Measurements from ENCODE around the gene COL9A2.

COL9A2 gene

DNA sequence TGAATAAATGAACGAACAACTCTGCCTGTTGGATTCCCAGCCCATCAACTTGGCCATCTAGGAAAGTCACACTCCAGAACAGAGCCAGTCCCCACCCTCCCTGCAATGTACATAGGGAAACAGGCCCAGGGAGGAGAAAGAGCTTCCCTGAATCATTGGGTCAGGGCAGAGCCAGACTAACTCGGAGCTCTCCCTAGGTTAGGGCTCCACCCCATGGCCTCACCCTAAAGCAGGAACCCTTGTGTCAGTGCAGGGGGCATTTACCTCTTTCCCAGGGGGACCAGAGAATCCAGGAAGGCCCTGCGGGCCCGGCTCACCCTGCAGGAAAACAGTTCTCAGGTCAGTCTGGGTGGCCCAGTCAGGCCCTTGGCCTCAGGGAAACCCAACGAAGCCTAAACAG is 11.6 kb downstream of the COL9A2 start:
- in situ Hi-C loops (cut with MboI; ENCODE audit: low sequenced_read_pairs) = no loop called here

DNA sequence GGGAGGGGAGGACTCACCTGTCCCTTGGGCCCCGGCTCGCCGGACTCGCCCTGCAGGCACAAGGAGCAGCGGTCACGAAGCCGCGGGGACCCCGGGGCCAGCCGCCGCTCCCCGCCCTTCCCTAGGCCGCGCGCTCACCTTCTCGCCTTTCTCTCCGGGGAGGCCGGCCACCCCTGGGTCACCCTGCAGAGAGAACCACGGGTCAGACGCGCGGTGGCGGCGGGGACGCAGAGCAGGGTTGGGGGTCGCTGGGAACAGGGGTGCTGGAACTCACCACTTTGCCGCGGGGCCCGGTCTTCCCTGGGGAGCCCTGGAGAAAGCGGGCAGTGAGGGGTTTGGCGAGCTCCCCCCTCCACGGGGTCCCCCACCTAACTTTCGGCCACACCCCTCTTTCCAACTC is 13.3 kb downstream of the COL9A2 start:
- in situ Hi-C loops (cut with MboI; ENCODE audit: low sequenced_read_pairs) = no loop called here

GRCh38 chr1:40303051-40303771 is 13.9 kb downstream of the COL9A2 start:
- in situ Hi-C loops (cut with MboI; ENCODE audit: low sequenced_read_pairs) = no loop called here

DNA sequence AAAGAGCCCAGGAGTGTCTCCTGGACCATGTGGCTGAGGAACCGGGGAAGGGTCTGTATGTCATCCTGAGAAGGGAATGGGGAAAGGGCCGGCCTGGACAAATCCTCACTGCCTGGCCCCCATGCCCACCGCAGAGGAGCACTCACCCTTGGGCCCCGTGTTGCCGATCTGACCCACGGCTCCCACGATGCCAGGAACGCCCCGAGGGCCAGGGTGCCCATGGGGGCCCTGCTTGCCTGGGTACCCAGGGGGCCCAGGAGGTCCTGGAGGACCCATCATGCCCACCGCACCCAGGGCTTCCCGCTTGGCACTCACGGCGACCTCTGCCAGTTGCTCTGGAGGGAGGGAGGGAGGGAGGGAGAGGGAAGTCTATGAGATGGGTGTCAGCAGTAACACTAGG is 14.6 kb downstream of the COL9A2 start:
- in situ Hi-C loops (cut with MboI; ENCODE audit: low sequenced_read_pairs) = no loop called here

DNA sequence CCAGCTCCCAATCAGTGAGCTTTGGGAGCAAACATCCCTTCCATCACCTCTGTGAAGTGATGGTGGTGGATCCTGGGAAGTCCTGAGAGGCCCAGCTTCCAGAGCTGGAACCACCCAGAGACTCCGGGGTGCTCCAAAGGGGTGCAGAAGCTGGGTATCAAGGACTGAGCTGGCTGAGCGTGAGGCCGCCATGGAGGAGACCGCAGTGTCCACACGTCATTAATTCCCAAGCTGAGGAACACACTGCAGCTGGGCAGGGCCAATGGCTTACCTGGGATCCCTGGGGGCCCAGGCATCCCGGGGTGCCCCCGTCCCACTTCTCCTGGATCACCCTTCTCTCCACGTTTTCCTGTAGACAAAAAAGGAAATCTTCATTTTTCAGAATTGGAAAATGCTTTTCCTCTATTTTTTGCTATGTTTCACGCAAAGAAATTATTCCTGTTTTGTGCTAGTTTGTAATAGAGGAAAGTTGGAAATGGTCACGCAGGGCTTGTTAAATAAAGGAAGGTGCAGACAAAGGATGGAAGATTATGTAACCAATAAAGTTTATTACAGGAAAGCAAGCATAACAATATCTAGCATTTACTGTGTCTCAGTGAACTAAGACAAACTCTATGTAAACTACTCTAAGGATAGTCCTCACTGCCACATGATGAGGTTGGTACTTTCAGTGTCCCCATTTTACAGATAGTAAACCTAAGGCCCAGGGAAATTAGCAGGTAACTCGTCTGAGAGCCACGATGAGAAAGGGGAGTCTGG is 15.4 kb downstream of the COL9A2 start:
- in situ Hi-C loops (cut with MboI; ENCODE audit: low sequenced_read_pairs) = no loop called here

GRCh38 chr1:40301066-40301465 is 16.0 kb downstream of the COL9A2 start:
- in situ Hi-C loops (cut with MboI; ENCODE audit: low sequenced_read_pairs) = no loop called here

DNA sequence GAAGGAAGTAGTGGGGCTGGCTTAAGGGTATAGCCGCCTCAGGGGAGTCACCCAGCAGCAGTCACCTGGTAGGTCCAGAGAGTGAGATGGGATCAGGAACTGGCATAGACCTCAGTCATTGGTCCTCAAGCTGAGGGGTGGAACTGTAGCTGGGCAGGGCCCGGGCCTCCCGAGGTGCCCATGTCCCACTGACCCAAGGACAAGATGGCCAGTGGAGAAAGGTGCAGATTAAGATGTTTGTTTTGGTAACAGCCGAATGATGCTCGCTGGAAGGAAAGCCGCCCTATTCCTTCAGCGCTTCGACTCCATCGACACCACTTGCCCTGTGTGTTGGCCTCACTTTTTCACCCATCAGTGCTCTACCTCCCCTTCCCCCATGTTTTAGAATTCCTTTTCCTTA is 16.4 kb downstream of the COL9A2 start:
- in situ Hi-C loops (cut with MboI; ENCODE audit: low sequenced_read_pairs) = no loop called here

GRCh38 chr1:40300249-40300567 is 16.9 kb downstream of the COL9A2 start:
- in situ Hi-C loops (cut with MboI; ENCODE audit: low sequenced_read_pairs) = no loop called here

DNA sequence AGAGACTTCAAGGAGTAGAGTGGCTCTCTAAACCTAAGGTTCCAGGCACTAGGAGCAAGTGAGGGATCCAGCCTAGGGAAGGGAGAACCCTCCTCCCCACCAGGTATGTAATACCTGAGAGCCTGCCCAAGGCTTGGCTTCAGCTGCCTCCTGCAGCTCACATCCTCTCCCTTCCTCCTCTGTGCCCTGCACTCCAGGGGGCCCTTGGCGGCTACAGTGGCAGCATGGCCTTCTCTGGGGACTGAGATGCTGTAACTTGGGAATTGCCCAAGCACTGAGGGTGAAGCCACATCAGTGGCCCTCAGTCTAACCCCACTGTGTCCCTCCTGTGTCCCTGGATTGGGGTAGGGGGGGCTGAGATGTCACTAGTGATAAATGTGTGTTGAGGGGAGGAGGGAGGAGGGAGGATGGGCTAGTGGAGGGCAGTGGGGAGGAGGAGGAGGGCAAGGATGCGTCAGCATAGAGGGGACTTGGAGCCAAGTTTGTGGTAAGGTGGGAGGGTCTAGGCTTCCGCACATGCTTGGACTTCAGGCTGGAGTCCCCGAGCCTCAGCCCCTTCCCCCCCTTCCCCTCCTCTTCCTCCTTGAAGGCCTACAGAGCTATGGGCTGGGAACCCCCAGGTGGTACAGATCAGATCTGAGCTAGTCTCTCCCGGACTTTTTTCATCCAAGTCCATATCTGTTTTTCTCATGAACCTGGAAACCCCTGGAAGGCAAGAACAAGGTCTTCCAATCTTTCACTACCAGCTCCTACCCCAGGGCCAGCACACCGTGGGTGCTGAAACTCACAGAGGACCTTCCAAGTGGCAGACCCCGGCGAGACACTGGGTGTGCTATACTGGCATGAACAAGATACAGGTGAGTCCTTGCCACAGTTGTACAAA is 17.5 kb downstream of the COL9A2 start:
- in situ Hi-C loops (cut with MboI; ENCODE audit: low sequenced_read_pairs) = no loop called here

- in situ Hi-C loops (cut with MboI; ENCODE audit: low sequenced_read_pairs) = no loop called here
These were observed 25.8 kb downstream of the COL9A2 start for GRCh38 chr1:40291293-40291692.

DNA sequence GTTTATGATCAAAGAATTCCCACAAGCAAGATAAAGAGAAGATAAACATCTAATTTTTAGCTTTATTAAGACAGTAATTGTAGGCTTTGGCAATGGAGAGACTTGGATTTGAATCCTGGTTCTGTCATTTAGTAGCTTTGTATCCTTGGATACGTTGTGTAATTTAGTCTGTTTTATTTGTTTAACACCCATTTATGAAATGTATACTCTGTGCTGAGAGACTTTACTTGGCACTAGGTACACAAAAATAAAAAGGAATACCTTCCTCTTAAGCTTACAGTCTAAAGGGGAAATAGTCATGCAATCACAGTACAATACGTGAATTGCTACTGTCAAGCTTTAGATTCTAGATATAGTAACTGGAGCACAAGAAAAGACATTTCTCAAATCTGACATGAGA is 35.2 kb downstream of the COL9A2 start:
- in situ Hi-C loops (cut with MboI; ENCODE audit: low sequenced_read_pairs) = no loop called here

DNA sequence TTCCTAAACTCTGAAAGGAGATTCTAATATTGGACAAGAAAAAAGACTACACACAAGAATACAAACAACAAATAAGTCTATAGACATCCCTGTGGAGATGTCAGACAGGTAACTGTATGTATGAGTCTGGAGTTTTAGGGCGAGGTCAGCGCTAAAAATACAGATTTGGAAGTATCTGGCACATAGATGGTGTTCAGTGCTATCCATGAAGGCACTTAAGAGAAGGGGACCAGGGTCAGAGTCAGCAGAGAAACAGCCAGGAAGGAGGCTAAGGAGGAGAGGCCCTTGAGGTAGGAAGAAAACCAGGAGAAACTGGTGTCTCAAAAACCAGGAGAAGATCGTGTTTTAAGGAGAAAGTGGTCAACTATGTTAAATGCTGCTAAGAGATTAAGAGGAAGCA is 41.0 kb downstream of the COL9A2 start:
- in situ Hi-C loops (cut with MboI; ENCODE audit: low sequenced_read_pairs) = no loop called here

DNA sequence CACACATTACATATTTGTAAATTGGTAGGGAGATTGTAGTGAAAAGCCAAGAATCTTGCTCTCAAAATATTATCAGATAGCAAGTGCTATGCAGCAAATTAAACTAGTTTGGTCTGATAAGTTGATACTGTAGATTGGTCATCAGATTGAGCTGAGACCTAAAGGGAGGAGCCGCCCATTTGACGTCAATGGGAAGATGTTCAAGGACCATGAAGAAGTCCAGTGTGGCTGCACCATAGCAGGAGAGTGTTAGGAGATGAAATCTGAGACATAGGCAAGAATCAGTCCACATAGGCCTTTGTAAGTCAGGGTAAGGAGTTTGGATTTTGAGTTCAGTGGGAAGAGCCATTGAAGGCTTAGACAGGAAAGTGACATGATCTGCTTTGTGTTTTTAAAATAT is 42.8 kb downstream of the COL9A2 start:
- in situ Hi-C loops (cut with MboI; ENCODE audit: low sequenced_read_pairs) = no loop called here

GRCh38 chr1:40273547-40274166 is 43.4 kb downstream of the COL9A2 start:
- in situ Hi-C loops (cut with MboI; ENCODE audit: low sequenced_read_pairs) = no loop called here

GRCh38 chr1:40272653-40273213 is 44.4 kb downstream of the COL9A2 start:
- in situ Hi-C loops (cut with MboI; ENCODE audit: low sequenced_read_pairs) = no loop called here

GRCh38 chr1:40270152-40270834 is 46.8 kb downstream of the COL9A2 start:
- in situ Hi-C loops (cut with MboI; ENCODE audit: low sequenced_read_pairs) = no loop called here

DNA sequence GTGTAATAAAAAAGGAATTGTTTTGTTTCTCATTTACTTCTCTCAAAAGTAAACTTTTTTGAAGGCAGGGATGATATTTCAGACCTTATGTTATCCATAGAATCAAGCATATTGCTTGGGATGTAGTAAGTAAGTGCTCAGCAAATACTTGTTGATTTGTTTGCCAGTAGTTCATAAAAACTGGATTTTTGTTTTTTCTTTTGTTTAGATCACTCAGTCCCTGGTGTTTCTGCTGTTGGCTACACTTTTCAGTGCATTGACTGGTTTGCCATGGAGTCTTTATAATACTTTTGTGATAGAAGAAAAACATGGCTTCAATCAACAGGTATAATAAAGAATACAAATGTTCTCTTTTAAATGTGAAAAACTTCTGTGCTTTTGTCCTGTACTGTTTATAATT is 48.9 kb downstream of the COL9A2 start:
- in situ Hi-C loops (cut with MboI; ENCODE audit: low sequenced_read_pairs) = no loop called here

GRCh38 chr1:40267767-40268187 is 49.3 kb downstream of the COL9A2 start:
- in situ Hi-C loops (cut with MboI; ENCODE audit: low sequenced_read_pairs) = no loop called here

DNA sequence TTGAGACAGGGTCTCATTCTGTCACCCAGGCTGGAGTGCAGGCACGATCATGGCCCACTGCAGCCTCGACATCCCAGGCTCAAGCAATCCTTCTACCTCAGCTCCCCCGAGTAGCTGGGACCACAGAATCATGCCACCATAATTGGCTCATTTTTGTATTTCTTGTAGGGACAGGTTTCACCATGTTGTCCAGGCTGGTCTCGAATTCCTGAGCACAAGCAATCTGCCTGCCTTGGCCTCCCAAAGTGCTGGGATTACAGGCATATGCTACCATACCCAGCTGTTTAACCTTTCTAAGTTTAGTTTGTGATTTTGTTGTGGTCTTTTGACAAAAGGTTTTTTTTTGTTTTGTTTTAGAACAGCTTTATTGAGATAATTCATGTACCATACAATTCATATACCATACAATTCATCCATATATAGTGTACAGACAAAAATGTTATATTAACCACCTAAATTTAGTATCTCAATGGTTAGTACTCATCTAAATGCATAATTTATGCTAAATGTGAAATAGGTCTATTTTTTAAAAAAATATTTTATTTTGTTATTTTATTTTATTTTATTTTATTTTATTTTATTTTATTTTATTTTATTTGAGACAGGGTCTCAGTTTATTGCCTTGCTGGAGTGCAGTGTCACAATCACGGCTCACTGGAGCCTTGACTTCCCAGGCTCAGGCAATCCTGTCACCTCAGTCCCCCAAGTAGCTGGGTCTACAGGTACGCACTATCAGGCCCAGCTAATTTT is 50.1 kb downstream of the COL9A2 start:
- in situ Hi-C loops (cut with MboI; ENCODE audit: low sequenced_read_pairs) = no loop called here

- in situ Hi-C loops (cut with MboI; ENCODE audit: low sequenced_read_pairs) = no loop called here
These were observed 51.2 kb downstream of the COL9A2 start for GRCh38 chr1:40265919-40266318.

Measured in HL-60/S4 treated with retinoic acid at 250 ng/mL for 4 days and 3 days (cell line).